Activated CD4-positive, alpha-beta T cell treated with anti-CD3 and anti-CD28 coated beads for 36 hours (primary cell): ENCODE measurements around the gene RAB37. TPM values are rescaled to one million over a fixed set of nuclear protein-coding genes. Genes with fewer than 3 reads are reported as not detected.

ENCODE experiments used
- ATAC-seq: fragments of 200-7000 bp; cut with Tn5 transposase; one replicate; pipeline ENCODE4 v1.10.0; 2021; ENCODE audit warnings: mild to moderate bottlenecking, moderate library complexity
- CTCF ChIA-PET: fragments of 350-600 bp; sonication (Branson Sonifier 250); formaldehyde crosslinking; loops from one replicate; lab custom pipeline; 2021; ENCODE audit warnings: antibody characterized with exemption; lab: Charles Lee
- POLR2A ChIA-PET: fragments of 350-600 bp; sonication (Branson Sonifier 250); formaldehyde crosslinking; loops from one replicate; lab custom pipeline; 2021; ENCODE audit warnings: antibody characterized with exemption, inconsistent platforms; lab: Charles Lee
- DNase-seq: peaks from one replicate; pipeline ENCODE4 v3.0.0-alpha.2; 2020
- H3K27ac Mint-ChIP-seq: one replicate; pipeline ENCODE4 v1.8.0; 2021; ENCODE audit warnings: mixed read lengths
- H3K27me3 Mint-ChIP-seq: one replicate; pipeline ENCODE4 v1.8.0; 2021; ENCODE audit warnings: mixed read lengths
- H3K36me3 Mint-ChIP-seq: one replicate; pipeline ENCODE4 v1.8.0; 2021; ENCODE audit warnings: low read depth, mixed read lengths
- H3K4me1 Mint-ChIP-seq: one replicate; pipeline ENCODE4 v1.8.0; 2021; ENCODE audit warnings: mixed read lengths
- H3K4me3 Mint-ChIP-seq: one replicate; pipeline ENCODE4 v1.8.0; 2021; ENCODE audit warnings: mild to moderate bottlenecking, moderate library complexity, mixed read lengths
- H3K9me3 Mint-ChIP-seq: one replicate; pipeline ENCODE4 v1.8.0; 2021; ENCODE audit warnings: low read depth, mixed read lengths
- intact Hi-C, 2 experiments: fragments of 100-400 bp; cut with DNase I in 1 of 2; cut with micrococcal nuclease in 1 of 2; formaldehyde crosslinking; loops; one replicate each; pipeline versions ENCODE4 v1.14.2 to v1.15.1; 2022 to 2024; cut with DNase I, micrococcal nuclease
- total RNA-seq, 2 experiments: library from RNA; stranded (reverse); gene quantifications; one replicate each; pipeline ENCODE4 v1.2.3, GENCODE V29; 2021

RAB37 gene
- total RNA-seq, 2 experiments from 2014 or later = 2.7 to 3.5 TPM

GRCh38 chr17:74704544-74704943 is 32.5 kb upstream of the RAB37 start:
- H3K27ac Mint-ChIP-seq = no peak overlapping the region
- H3K4me1 Mint-ChIP-seq = no peaks in the 10 kb centered on the region
- H3K4me3 Mint-ChIP-seq = no peak overlapping the region
- H3K36me3 Mint-ChIP-seq = no peaks in the 10 kb centered on the region
- ChIA-PET POLR2A (no interaction called here), CTCF (interaction anchor here (0.9 kb wide), 1 partner anchor 161 kb away, joined by 4 read pairs; no protein-coding TSS in a partner anchor)
- peaks cover 2% of the 10 kb centered on the region for H3K27me3 Mint-ChIP-seq
- H3K9me3 Mint-ChIP-seq = no peaks in the 10 kb centered on the region
- ATAC-seq (no peak), DNase-seq (no peak)
- intact Hi-C loops = no loop called here

DNA sequence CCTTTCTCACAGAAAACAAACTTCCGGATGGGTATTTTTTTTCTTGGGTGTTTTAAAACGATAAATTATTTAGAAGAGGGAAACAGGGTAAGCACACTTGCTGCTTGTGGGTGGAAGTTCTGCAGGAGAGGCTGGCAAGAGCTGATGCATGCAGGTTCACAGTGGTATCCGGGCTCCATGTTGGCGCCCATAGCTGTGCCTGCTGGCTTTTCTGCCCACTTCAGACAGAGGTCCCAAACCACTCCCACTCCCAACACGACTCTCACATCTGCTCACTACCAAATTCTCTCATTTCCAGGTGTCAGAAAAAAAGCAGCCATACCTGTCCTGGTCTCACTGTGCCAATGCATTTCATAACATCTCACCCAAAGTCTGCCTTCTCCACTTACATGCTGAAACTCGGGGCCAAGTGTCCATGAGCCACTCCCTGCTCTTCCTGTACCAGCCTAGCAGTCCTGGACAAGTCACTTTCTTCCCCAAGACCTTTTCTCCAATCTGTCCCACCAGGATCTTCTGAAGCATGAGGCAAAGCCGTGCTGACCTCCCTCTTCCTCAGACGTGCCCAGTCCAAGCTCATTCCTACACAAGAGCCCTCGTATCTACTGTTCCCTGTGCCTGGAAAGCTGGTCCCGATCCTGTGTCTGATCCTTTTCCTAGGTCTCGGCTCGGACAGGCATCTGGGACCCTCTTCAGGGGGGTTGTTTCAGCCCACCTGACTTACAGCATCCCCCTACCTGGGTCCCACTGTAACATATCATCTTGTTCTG is 25.8 kb upstream of the RAB37 start:
- POLR2A ChIA-PET = no interaction called here
- H3K9me3 Mint-ChIP-seq = no peaks in the 10 kb centered on the region
- ATAC-seq = no peak
- H3K4me3 Mint-ChIP-seq = no peak overlapping the region
- DNase-seq = no peak
- peaks cover 6% of the 10 kb centered on the region for H3K4me1 Mint-ChIP-seq
- CTCF ChIA-PET = interaction anchor here (1.0 kb wide), 1 partner anchor 54 kb away, joined by 5 read pairs; no protein-coding TSS in a partner anchor
- H3K36me3 Mint-ChIP-seq = no peaks in the 10 kb centered on the region
- H3K27ac Mint-ChIP-seq = no peak overlapping the region
- intact Hi-C loops = no loop called here
- H3K27me3 Mint-ChIP-seq = peaks cover 2% of the 10 kb centered on the region

DNA sequence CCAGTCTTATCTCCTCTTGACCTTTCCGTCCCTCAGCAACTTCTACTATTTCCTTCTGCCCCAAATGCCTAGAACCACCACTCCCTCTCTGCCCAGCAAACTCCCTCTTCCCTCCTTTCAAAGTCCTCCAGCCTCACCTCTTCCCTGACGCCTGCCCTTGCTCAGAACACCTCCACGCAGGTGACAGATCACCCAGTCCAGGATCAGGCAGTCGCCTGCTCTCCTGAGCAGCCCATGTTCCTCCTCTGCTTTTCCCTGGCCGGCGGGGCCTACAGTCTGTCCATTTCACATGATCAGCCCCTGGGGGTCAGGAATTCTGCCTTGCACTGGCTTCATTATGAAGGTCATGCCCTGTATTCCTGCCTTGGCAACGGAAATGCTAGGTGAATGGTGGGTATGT is 24.8 kb upstream of the RAB37 start:
- ChIA-PET POLR2A (no interaction called here), CTCF (no interaction called here)
- Mint-ChIP-seq H3K4me3 (no peak overlapping the region), H3K27me3 (peaks cover 2% of the 10 kb centered on the region), H3K4me1 (peaks cover 6% of the 10 kb centered on the region), H3K27ac (no peak overlapping the region), H3K36me3 (no peaks in the 10 kb centered on the region), H3K9me3 (no peaks in the 10 kb centered on the region)
- DNase-seq = no peak
- intact Hi-C loops = no loop called here
- no peak for ATAC-seq

DNA sequence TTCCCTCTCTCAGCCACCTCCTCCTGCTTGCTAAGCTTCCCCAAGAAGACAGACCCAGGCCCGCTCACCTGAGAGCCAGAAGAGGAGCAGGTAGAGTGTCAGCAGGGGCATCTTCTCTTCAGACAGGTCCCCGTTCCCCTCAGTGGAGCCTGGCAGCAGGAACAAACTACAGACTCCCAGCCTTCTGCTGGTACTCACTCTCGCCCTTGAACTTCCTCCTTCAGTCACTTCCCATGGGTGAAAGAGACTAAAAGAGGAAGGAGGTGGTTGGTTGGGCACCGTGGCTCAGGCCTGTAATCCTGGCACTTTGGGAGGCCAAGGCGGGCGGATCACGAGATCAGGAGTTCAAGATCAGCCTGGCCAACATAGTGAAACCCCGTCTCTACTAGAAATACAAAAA is 24.3 kb upstream of the RAB37 start, which contains the start of gene CD300LF:
Gene CD300LF (minus strand): TSS at position 168 of the 400 bp plus-strand sequence. CDS start 57 bp downstream, at position 111.
- Mint-ChIP-seq H3K4me1 (peaks cover 6% of the 10 kb centered on the region), H3K27ac (no peak within 1 kb of the TSS), H3K9me3 (no peaks in the 10 kb centered on the region), H3K36me3 (no peaks in the 10 kb centered on the region), H3K27me3 (peaks cover 2% of the 10 kb centered on the region), H3K4me3 (no peak within 1 kb of the TSS)
- intact Hi-C loops = no loop called here
- ATAC-seq (no peak), DNase-seq (no peak)
- CTCF ChIA-PET = no interaction called here
- POLR2A ChIA-PET = interaction anchor here (0.5 kb wide), 1 partner anchor 23 kb away, joined by 3 read pairs; no protein-coding TSS in a partner anchor

GRCh38 chr17:74713171-74713755 is 23.8 kb upstream of the RAB37 start:
- no peak overlapping the region for H3K27ac Mint-ChIP-seq
- peaks cover 2% of the 10 kb centered on the region for H3K27me3 Mint-ChIP-seq
- H3K9me3 Mint-ChIP-seq = no peaks in the 10 kb centered on the region
- DNase-seq (no peak), ATAC-seq (no peak)
- intact Hi-C loops = no loop called here
- CTCF ChIA-PET = interaction anchor here (0.6 kb wide), 2 partner anchors 12 to 68 kb away, joined by 3 to 5 read pairs; no protein-coding TSS in a partner anchor
- no peak overlapping the region for H3K4me3 Mint-ChIP-seq
- H3K4me1 Mint-ChIP-seq = peaks cover 6% of the 10 kb centered on the region
- POLR2A ChIA-PET = interaction anchor here (0.5 kb wide), 1 partner anchor 24 kb away, joined by 3 read pairs; no protein-coding TSS in a partner anchor
- H3K36me3 Mint-ChIP-seq = no peaks in the 10 kb centered on the region

GRCh38 chr17:74715144-74715543 is 21.9 kb upstream of the RAB37 start:
- Mint-ChIP-seq H3K9me3 (no peaks in the 10 kb centered on the region), H3K27me3 (peaks cover 2% of the 10 kb centered on the region), H3K4me3 (no peak overlapping the region), H3K4me1 (peaks cover 6% of the 10 kb centered on the region), H3K27ac (no peak overlapping the region), H3K36me3 (no peaks in the 10 kb centered on the region)
- DNase-seq (no peak), ATAC-seq (no peak)
- intact Hi-C loops = no loop called here
- ChIA-PET POLR2A (no interaction called here), CTCF (no interaction called here)

GRCh38 chr17:74720506-74720905 is 16.6 kb upstream of the RAB37 start:
- no peak overlapping the region for H3K27ac Mint-ChIP-seq
- ChIA-PET CTCF (interaction anchor here (1.2 kb wide), 1 partner anchor 17 kb away, joined by 3 read pairs; the partner anchor contains the start of gene RAB37), POLR2A (no interaction called here)
- no peak overlapping the region for H3K4me3 Mint-ChIP-seq
- ATAC-seq = no peak
- H3K27me3 Mint-ChIP-seq = no peaks in the 10 kb centered on the region
- no peaks in the 10 kb centered on the region for H3K36me3 Mint-ChIP-seq
- DNase-seq = no peak
- intact Hi-C loops = no loop called here
- no peaks in the 10 kb centered on the region for H3K9me3 Mint-ChIP-seq
- no peaks in the 10 kb centered on the region for H3K4me1 Mint-ChIP-seq

- ChIA-PET CTCF (interaction anchor here (0.6 to 0.9 kb wide), 2 partner anchors 65 to 395 kb away, joined by 3 to 5 read pairs; no protein-coding TSS in a partner anchor), POLR2A (interaction anchor here (0.6 kb wide), 1 partner anchor 235 kb away, joined by 3 read pairs; no protein-coding TSS in a partner anchor)
- H3K27ac Mint-ChIP-seq = no peak overlapping the region
- intact Hi-C loops = no loop called here
- ATAC-seq = no peak
- DNase-seq = no peak
- no peaks in the 10 kb centered on the region for H3K27me3 Mint-ChIP-seq
- H3K36me3 Mint-ChIP-seq = no peaks in the 10 kb centered on the region
- no peak overlapping the region for H3K4me3 Mint-ChIP-seq
- no peaks in the 10 kb centered on the region for H3K9me3 Mint-ChIP-seq
- no peaks in the 10 kb centered on the region for H3K4me1 Mint-ChIP-seq
These were observed 14.3 kb upstream of the RAB37 start for GRCh38 chr17:74722782-74723181.

DNA sequence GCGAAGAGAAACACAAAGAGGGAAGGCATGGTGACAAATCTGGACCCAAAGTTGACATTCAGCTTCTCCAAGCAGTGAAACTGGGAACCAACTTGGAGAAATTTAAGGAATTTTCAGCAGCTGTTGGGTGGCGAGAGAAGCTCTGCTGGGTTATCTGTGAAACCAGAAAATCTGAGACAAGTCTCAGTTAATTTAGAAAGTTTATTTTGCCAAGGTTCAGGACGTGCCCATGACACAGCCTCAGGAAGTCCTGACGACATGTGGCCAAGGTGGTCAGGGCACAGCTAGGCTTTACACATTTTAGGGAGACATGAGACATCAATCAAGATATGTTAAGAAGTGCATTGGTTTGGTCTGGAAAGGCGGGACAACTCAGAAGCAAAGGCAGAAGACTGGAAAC is 13.2 kb upstream of the RAB37 start:
- no peak overlapping the region for H3K27ac Mint-ChIP-seq
- intact Hi-C loops = no loop called here
- no peak overlapping the region for H3K4me3 Mint-ChIP-seq
- no peaks in the 10 kb centered on the region for H3K27me3 Mint-ChIP-seq
- DNase-seq (no peak), ATAC-seq (no peak)
- H3K9me3 Mint-ChIP-seq = no peaks in the 10 kb centered on the region
- POLR2A ChIA-PET = no interaction called here
- no peaks in the 10 kb centered on the region for H3K36me3 Mint-ChIP-seq
- CTCF ChIA-PET = interaction anchor here (0.6 to 1.0 kb wide), 2 partner anchors 14 to 20 kb away, joined by 3 to 5 read pairs; no protein-coding TSS in a partner anchor
- no peaks in the 10 kb centered on the region for H3K4me1 Mint-ChIP-seq

- H3K4me3 Mint-ChIP-seq = no peak overlapping the region
- intact Hi-C loops = no loop called here
- H3K27ac Mint-ChIP-seq = no peak overlapping the region
- no peaks in the 10 kb centered on the region for H3K27me3 Mint-ChIP-seq
- ChIA-PET CTCF (interaction anchor here (0.6 to 1.2 kb wide), 2 partner anchors 68 to 687 kb away, joined by 3 to 5 read pairs; no protein-coding TSS in a partner anchor), POLR2A (no interaction called here)
- DNase-seq (no peak), ATAC-seq (no peak)
- no peaks in the 10 kb centered on the region for H3K9me3 Mint-ChIP-seq
- H3K36me3 Mint-ChIP-seq = no peaks in the 10 kb centered on the region
- H3K4me1 Mint-ChIP-seq = peaks cover 1% of the 10 kb centered on the region
These were observed 11.9 kb upstream of the RAB37 start for GRCh38 chr17:74725111-74725510.

DNA sequence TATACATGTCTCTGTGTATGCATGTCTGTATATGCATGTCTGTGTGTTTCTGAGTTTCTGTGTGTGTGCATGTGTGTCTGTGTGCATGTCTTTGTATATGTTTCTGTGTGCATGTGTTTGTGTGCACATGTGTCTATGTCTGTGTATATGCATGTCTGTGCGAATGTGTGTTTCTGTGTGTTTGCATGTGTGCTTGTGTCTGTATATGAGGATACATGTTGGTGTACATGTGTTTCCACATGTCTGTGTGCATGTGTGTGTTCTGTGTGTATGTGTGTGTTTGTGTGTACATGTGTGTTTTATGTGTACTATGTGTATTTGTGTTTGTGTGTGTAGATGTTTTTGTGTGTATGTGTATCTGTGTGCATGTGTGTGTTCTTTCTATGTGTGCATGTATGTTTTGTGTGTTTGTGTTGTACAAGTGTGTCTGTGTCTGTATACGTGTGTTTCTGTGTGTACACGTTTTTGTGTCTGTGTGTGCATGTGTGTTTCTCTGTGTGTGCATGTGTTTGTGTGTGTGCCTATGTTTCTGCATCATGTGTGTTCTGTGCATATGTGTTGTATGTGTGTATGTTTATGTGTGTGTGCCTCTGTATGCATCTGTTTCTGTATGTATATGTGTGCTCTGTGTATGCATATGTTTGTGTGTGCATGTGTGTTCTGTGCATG is 8.9 kb upstream of the RAB37 start:
- Mint-ChIP-seq H3K4me3 (no peak overlapping the region), H3K36me3 (no peaks in the 10 kb centered on the region), H3K4me1 (peaks cover 10% of the 10 kb centered on the region), H3K27ac (no peak overlapping the region), H3K27me3 (no peaks in the 10 kb centered on the region), H3K9me3 (no peaks in the 10 kb centered on the region)
- intact Hi-C loops = no loop called here
- ChIA-PET POLR2A (no interaction called here), CTCF (no interaction called here)
- ATAC-seq (no peak), DNase-seq (no peak)
